A673 (cell line): ENCODE results near the gene PCBP2. TPM values are rescaled to one million over a fixed set of nuclear protein-coding genes. Genes with fewer than 3 reads are reported as not detected.

Experiments used
- BruUV-seq: library from RNA; stranded (reverse); fragments of 400-500 nt; replicated peaks from 2 replicates; lab custom pipeline; 2021; lab: Mats Ljungman, UMichigan
- CTCF ChIA-PET: fragments of 300-600 bp; sonication (Branson Sonifier 250); formaldehyde crosslinking; loops from one replicate; lab custom pipeline; 2022; ENCODE audit warnings: antibody characterized with exemption; lab: Charles Lee
- POLR2A ChIA-PET: fragments of 300-600 bp; sonication (Branson Sonifier 250); formaldehyde crosslinking; loops from one replicate; lab custom pipeline; 2022; ENCODE audit warnings: antibody characterized with exemption; ENCODE audit not compliant: low non-redundant PET; lab: Charles Lee
- DNase-seq: peaks from one replicate; pipeline ENCODE4 v3.0.0-alpha.2; 2015; ENCODE audit warnings: low spot score
- H3K27ac ChIP-seq: fragments of 200-600 bp; sonication (generic); 2 replicates; pipeline ENCODE4 v1.5.1; 2016; ENCODE audit warnings: mixed run types, low read depth, mild to moderate bottlenecking, mixed read lengths, antibody characterized with exemption, low read length; ENCODE audit not compliant: poor library complexity, severe bottlenecking
- H3K27me3 ChIP-seq: fragments of 200-600 bp; sonication (generic); replicated peaks from 2 replicates; pipeline ENCODE4 v1.6.1; 2017; ENCODE audit warnings: mixed run types, low read depth, mild to moderate bottlenecking, mixed read lengths, antibody characterized with exemption, low read length; ENCODE audit not compliant: insufficient read depth, poor library complexity
- H3K36me3 ChIP-seq: fragments of 200-600 bp; sonication (generic); 2 replicates; pipeline ENCODE4 v1.6.1; 2016; ENCODE audit warnings: mixed run types, mild to moderate bottlenecking, mixed read lengths, antibody characterized with exemption, low read length; ENCODE audit not compliant: insufficient read depth, poor library complexity, severe bottlenecking
- H3K4me1 ChIP-seq: fragments of 200-600 bp; sonication (generic); 2 replicates; pipeline ENCODE4 v1.6.1; 2017; ENCODE audit warnings: mixed run types, mild to moderate bottlenecking, mixed read lengths, antibody characterized with exemption, low read length; ENCODE audit not compliant: insufficient read depth, poor library complexity, severe bottlenecking
- H3K4me3 ChIP-seq: fragments of 200-600 bp; sonication (generic); 2 replicates; pipeline ENCODE4 v1.5.1; 2016; ENCODE audit warnings: low read depth, mixed run types, mild to moderate bottlenecking, mixed read lengths, low read length; ENCODE audit not compliant: poor library complexity, severe bottlenecking
- H3K9me3 ChIP-seq: fragments of 200-600 bp; sonication (generic); 2 replicates; pipeline ENCODE4 v1.6.1; 2016; ENCODE audit warnings: mixed run types, low read depth, mild to moderate bottlenecking, mixed read lengths, antibody characterized with exemption, low read length; ENCODE audit not compliant: poor library complexity, severe bottlenecking
- CTCF ChIP-seq: fragments of 300-800, 200-600 bp; sonication (generic); conservative IDR thresholded peaks from 2 replicates; pipeline ENCODE4 v1.5.1; 2017; ENCODE audit warnings: low read depth, mild to moderate bottlenecking, antibody characterized with exemption, low read length, moderate library complexity, mixed read lengths
- EZH2 ChIP-seq: fragments of 200-600 bp; sonication (generic); IDR thresholded peaks from 2 replicates; pipeline ENCODE4 v1.6.1; 2017; ENCODE audit warnings: borderline replicate concordance, low read depth, mild to moderate bottlenecking, mixed read lengths, antibody characterized with exemption, low read length; ENCODE audit not compliant: poor library complexity, severe bottlenecking
- intact Hi-C: fragments of 100-400 bp; cut with micrococcal nuclease; formaldehyde crosslinking; loops from one replicate; pipeline ENCODE4 v1.10.0; 2022; ENCODE audit not compliant: unreplicated experiment
- total RNA-seq: library from RNA; stranded (reverse); gene quantifications from 2 replicates; pipeline ENCODE4 v1.2.3, GENCODE V29; 2021

The PCBP2 gene
- total RNA-seq, 1 experiment from 2014 or later: 1,215 TPM

GRCh38 chr12:53481939-53482586 is 30.2 kb downstream of the PCBP2 start:
- Histone ChIP-seq H3K36me3 (peaks cover 75% of the 10 kb centered on the region), H3K4me3 (no peak overlapping the region), H3K9me3 (no peaks in the 10 kb centered on the region), H3K27me3 (no peaks in the 10 kb centered on the region), H3K27ac (no peak overlapping the region), H3K4me1 (no peaks in the 10 kb centered on the region)
- intact Hi-C loops: no loop called here
- CTCF ChIA-PET: interaction anchor here (1.1 kb wide), 1 partner anchor 130 kb away, joined by 3 read pairs; no protein-coding TSS in a partner anchor
- POLR2A ChIA-PET: interaction anchor here (0.6 to 0.7 kb wide), 2 partner anchors 17 to 61 kb away, joined by 3 to 6 read pairs; no protein-coding TSS in a partner anchor
- DNase-seq: peak; percentile 60
- TF ChIP-seq CTCF (0 out of 2 replicates have a peak, but pooled peaks have one; percentile 35), EZH2 (no peak)
- no TSS peak for BruUV-seq

- H3K27me3 ChIP-seq: no peaks in the 10 kb centered on the region
- CTCF ChIA-PET: interaction anchor here (1.1 kb wide), 1 partner anchor 130 kb away, joined by 3 read pairs; no protein-coding TSS in a partner anchor
- intact Hi-C loops: no loop called here
- POLR2A ChIA-PET: no interaction called here
- no peak for DNase-seq
- H3K36me3 ChIP-seq: peaks cover 69% of the 10 kb centered on the region
- TF ChIP-seq EZH2: no peak
- no peak for TF ChIP-seq CTCF
- no peak overlapping the region for H3K27ac ChIP-seq
- H3K9me3 ChIP-seq: no peaks in the 10 kb centered on the region
- no peak overlapping the region for H3K4me3 ChIP-seq
- BruUV-seq: no TSS peak
- no peaks in the 10 kb centered on the region for H3K4me1 ChIP-seq
Observed at GRCh38 chr12:53482626-53483168, 30.8 kb downstream of the PCBP2 start.

- DNase-seq: no peak
- no peak for TF ChIP-seq EZH2
- TF ChIP-seq CTCF: no peak
- no peak overlapping the region for H3K27ac ChIP-seq
- no peaks in the 10 kb centered on the region for H3K27me3 ChIP-seq
- H3K4me1 ChIP-seq: no peaks in the 10 kb centered on the region
- BruUV-seq: no TSS peak
- ChIA-PET POLR2A (no interaction called here), CTCF (interaction anchor here (0.6 kb wide), 2 partner anchors 25 to 95 kb away, joined by 3 to 6 read pairs; no protein-coding TSS in a partner anchor)
- H3K9me3 ChIP-seq: no peaks in the 10 kb centered on the region
- H3K36me3 ChIP-seq: peaks cover 62% of the 10 kb centered on the region
- no peak overlapping the region for H3K4me3 ChIP-seq
- intact Hi-C loops: no loop called here
Observed at GRCh38 chr12:53483225-53483978, 31.5 kb downstream of the PCBP2 start.
